ENCODE data around the gene C2CD4C.
"Not testable (repeated sequence)": the region's sequence is repeated elsewhere in the genome, so short reads cannot be mapped to it uniquely, and the experiment has no call there.

Gene C2CD4C

GRCh38 chr19:382578-382977 lies 26.4 kb downstream of the C2CD4C start:
- DNase-seq (ENCODE audit: low read depth, low spot score), result not testable (repeated sequence)

DNA sequence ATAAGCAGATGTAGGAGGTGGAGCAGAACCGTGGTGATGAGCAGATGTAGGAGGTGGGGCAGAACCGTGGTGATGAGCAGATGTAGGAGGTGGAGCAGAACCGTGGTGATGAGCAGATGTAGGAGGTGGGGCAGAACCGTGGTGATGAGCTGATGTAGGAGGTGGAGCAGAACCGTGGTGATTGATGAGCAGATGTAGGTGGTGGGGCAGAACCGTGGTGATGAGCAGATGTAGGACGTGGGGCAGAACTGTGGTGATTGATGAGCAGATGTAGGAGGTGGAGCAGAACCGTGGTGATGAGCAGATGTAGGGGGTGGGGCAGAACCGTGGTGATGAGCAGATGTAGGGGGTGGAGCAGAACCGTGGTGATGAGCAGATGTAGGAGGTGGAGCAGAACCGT lies 27.0 kb downstream of the C2CD4C start:
- not testable (repeated sequence) for DNase-seq (ENCODE audit: low read depth, low spot score)

GRCh38 chr19:380618-381219 lies 28.2 kb downstream of the C2CD4C start:
- not testable (repeated sequence) for DNase-seq (ENCODE audit: low read depth, low spot score)

DNA sequence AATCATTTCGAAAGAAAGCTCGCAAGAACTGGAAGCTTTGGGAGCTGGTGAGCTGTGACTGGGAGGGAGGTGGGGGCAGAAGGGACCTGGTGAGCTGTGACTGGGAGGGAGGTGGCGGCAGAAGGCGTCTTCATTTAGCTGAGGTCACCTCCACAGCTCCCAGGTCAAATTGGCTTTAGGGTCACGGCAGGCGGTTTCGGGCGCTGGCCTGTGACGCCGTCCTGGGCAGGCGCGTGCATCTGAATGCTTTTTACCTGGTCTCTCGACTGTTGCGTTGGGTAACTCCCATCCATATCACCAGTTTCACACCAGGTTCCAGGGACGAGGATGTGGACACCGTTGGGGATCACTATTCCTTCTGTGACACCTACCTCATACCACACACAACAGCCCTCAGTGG lies 29.2 kb downstream of the C2CD4C start:
- no peak for DNase-seq (ENCODE audit: low read depth, low spot score)

GRCh38 chr19:378706-379105 lies 30.2 kb downstream of the C2CD4C start:
- no peak for DNase-seq (ENCODE audit: low read depth, low spot score)

DNA sequence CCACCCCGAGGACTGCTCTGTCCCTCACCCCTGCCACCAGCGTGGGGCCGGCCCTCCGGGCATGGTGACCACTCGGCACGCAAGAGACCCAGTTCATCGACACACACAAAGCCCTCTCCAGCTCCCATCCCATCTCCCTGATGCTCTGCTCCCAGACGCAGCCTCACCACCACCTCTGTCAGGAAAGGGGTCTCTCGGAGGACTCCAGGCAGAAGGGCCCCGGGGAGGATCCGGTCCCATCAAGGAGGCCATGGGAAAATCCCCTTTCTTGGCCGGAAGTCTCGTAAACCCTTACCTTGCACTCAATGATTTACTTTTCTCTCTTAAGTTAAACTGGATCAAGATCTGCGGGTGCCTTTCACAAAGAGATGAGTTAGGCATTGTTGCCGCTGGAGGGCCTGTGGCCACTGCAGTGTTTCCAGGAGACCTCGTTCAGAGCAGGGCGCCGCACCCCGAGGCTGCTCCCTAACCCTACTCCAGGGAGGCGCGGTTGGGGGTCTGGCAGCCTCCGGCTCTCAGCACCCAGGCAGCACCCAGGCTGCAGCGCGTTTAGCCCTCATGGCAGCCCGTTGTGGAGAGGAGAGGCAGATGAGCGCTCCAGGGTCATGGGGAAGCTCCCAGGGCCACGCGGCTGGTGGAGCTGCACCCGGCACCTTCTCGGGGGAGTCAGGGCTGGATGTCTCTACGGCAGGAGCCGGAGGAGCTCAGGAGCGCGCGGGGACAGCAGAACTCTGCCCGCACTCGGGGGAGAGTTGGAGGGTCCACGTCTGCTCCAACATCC lies 31.0 kb downstream of the C2CD4C start:
- DNase-seq (ENCODE audit: low read depth, low spot score), result no peak

- DNase-seq (ENCODE audit: low read depth, low spot score), result no peak
These were observed 32.9 kb downstream of the C2CD4C start for GRCh38 chr19:376111-376470.

DNA sequence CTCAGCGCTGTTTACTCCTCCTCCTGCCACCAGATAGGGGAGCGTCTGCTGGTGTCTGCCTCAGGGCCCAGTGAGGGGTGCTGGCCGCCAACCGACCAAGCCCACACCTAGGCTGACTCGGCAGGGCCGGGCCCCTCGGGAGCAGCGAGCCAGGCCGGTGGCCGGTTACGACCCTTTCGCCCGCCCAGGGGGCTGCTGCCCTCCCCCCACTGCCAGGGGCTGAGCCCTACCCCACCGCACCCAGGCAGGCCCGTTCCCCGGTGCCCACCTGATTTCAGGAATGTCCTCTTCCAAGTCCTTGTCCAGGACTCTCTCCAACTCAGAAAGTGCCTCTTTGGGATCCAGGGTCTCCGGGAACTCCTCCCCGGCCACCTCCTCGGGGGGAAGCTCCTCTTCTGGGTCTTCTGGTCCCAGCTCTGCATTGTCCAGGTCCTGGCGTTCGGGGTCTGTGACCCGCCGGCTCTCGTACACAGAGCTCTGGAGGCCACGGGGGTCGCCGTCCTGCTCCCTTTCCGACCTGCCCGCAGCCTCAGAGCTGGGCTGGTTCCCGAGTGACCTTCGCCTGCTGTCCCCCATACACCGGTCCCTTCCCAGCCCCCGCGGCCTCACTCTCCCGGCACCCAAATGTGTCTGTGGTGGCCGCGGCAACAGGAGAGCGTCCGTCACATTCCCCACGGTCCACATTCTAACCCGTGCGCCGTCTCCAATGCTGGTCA lies 33.4 kb downstream of the C2CD4C start:
- DNase-seq (ENCODE audit: low read depth, low spot score), result no peak

DNA sequence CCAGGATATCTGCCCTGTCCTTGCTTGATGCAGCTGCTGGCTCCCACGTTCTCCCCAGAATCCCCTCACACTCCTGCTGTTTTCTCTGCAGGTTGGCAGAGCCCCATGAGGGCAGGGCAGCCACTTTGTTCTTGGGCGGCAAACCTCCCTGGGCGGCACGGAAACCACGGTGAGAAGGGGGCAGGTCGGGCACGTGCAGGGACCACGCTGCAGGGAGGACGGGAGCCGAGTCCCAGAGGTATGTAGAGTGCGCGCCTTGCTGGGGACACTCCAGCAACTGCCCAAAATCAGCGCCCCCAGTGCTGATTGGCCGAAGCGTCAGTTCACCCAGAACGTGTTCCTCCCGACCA lies 34.1 kb downstream of the C2CD4C start:
- no peak for DNase-seq (ENCODE audit: low read depth, low spot score)

DNA sequence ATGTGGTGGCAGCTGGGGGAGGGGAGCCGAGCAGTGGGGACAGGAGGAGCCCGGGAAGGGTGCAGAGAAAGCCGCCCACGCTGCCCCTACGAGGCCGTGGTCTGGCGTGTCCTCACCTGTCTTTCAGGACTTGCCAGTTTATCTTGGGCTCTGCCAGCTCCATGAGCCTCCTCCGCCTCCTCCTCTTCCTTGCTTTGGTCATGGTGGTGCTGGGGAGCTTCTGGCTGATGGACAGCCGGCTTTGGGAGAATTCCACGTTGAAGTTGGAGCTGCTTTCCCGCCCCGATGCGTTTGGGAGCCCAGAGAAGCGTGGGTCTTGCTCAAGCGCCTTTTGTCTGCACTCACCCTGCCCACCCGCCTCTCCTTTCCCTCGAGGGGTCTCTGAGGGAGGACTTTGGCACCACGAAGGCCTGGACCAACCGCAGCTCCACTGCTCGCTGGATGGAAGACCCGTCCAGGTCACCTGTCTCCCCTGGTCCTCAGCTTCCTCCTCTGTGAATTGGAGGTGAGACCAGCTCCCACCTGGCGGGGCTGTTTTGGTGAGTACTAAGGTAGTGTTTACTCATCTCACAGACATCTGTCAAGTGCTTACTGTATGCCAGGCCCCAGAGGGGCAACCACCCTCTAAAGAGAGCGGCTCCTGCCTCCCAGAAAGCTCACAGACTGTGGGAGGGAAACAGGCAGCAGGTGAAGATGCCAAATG lies 34.6 kb downstream of the C2CD4C start:
- no peak for DNase-seq (ENCODE audit: low read depth, low spot score)

DNA sequence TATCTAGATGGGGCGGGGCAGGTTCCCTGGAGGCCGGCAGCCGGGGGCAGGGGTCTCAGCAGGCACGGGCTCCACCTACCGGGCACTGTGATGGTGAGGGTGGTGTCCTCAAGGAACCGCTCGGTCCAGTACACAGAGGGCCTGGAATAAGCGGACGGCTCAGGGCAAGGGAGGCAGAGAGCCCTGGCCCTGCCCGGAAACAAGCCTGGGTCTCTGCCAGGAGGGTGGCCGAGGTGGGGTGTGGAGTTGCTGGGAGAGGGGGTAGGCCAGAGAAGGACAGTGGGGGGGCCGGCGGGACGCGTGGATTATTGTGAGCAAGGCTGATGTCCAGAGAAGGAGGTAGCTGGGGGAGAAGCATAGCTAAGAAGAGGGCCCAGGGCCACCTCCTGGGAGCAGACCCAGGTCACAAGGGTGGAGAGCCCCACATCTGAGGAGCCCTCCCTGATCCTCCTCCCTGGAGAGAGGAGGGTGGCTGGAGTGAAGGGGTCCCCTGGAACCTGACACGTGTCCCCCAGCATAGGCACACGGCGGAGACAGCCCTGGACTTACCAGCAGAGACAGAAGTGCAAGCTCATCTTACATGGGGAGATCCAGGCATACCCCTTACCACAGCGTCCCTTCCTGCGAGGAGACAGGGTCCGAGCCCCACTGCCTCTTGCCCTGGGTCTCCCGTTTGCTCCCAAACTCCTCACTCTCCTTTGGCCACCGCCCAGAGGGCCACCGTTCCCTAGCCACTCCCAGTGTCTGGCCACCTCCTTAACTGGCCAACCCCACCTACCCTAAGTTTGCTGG lies 35.4 kb downstream of the C2CD4C start:
- peak; percentile 40 for DNase-seq (ENCODE audit: low read depth, low spot score)

GRCh38 chr19:372306-372890 lies 36.5 kb downstream of the C2CD4C start:
- DNase-seq (ENCODE audit: low read depth, low spot score), result no peak

DNA sequence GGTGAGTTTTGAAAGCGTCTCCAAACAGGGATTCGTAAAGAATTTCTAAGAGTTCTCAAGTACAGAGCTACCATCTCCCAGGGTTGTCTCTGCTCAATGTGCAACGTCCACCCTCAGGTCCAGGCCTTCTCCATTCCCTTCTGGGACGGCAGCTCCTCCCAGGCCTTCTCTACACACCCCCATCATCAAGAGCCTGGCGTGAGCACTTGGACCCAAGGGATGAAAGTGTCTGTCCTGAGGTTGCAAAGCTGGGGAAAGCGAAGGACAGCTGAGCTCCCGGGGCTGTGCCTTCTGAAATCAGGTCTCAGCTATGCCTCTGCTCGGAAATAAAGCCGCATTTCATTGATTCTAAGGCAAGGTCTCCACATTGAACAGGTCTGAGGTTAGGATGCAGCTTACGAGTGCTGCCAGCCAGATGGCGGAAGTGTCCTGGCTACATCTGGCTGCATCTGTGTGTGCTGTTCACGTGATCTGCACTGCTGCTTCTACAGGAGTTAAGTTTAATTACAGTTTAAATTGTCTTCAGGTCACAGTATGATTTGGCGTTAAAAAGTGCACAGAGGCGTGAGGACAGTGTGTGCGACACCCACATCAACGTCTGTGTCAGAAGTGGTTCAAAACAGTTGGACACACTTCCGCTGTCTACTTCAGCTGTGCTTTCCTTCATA lies 37.3 kb downstream of the C2CD4C start:
- no peak for DNase-seq (ENCODE audit: low read depth, low spot score)

GRCh38 chr19:370641-371330 lies 38.2 kb downstream of the C2CD4C start:
- no peak for DNase-seq (ENCODE audit: low read depth, low spot score)

DNA sequence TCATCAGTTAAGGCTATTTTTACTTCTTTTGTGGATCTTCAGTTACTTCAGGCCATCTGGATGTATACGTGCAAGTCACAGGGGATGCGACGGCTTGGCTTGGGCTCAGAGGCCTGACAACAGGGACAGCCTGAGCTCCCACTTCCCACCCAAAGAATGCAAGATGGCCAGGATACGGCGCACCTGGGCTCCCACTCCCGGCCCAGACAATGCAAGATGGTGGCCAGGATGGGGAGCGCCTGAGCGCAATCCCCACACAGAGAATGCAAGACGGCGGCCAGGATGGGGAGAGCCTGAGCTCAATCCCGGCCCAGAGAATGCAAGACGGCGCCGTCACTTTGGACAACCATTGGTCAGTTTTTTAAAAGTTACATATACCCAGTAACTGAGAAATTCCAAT lies 39.1 kb downstream of the C2CD4C start:
- DNase-seq (ENCODE audit: low read depth, low spot score), result no peak

DNA sequence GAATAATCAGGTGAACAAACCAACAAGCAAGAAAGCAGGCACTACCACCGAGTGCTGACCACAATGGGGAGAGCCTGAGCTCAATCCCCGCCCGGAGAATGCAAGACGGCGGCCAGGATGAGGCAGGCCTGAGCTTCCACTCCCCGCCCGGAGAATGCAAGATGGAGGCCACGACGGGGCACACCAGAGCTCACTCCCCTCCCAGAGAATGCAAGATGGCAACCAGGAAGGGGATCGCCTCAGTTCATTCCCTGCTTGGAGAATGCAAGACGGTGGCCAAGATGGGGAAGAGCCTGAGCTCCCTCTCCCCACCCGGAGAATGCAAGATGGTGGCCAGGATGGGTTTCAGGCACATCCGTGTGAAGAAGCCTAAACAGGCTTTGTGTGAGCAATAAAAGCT lies 39.7 kb downstream of the C2CD4C start:
- DNase-seq (ENCODE audit: low read depth, low spot score), result no peak

DNA sequence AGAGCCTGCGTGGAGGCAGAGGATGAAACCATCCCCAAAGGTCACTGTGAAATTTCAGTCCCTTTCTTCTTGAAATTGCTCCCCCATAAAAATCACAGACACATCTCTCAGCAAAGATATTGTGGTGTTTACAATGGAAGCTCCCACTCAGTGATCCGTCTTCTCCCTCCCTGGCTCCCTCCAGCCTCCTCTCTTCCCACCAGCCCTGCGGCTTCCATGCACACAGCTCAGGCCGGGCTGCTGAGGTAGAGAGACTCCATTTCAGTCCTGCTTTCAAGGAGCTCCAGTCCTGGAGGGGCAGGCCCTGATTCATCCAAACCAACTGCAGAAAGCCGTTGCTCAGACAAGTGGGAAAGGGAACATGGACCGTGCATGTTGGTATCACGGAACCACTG lies 40.3 kb downstream of the C2CD4C start:
- no peak for DNase-seq (ENCODE audit: low read depth, low spot score)

GRCh38 chr19:367963-368629 lies 40.9 kb downstream of the C2CD4C start:
- no peak for DNase-seq (ENCODE audit: low read depth, low spot score)

GRCh38 chr19:367561-367960 lies 41.4 kb downstream of the C2CD4C start:
- no peak for DNase-seq (ENCODE audit: low read depth, low spot score)

All from ELF-1 (cell line).